GM18507 (cell line): Measurements from ENCODE around the gene CTIF.
A peak's percentile ranks its signal among the peaks of the same experiment; 100 is the strongest.
"Not testable (repeated sequence)": the region's sequence is repeated elsewhere in the genome, so short reads cannot be mapped to it uniquely, and the experiment has no call there.

Experiments
- DNase-seq: peaks from one replicate; pipeline ENCODE4 v3.0.0; 2011; ENCODE audit warnings: low read depth; ENCODE audit not compliant: insufficient read length; ENCODE audit errors: extremely low spot score
- FAIRE-seq: peaks from 2 replicates; lab custom pipeline; 2011; peaks lifted over from hg19 to GRCh38; lab: Jason Lieb, UNC

CTIF gene

DNA sequence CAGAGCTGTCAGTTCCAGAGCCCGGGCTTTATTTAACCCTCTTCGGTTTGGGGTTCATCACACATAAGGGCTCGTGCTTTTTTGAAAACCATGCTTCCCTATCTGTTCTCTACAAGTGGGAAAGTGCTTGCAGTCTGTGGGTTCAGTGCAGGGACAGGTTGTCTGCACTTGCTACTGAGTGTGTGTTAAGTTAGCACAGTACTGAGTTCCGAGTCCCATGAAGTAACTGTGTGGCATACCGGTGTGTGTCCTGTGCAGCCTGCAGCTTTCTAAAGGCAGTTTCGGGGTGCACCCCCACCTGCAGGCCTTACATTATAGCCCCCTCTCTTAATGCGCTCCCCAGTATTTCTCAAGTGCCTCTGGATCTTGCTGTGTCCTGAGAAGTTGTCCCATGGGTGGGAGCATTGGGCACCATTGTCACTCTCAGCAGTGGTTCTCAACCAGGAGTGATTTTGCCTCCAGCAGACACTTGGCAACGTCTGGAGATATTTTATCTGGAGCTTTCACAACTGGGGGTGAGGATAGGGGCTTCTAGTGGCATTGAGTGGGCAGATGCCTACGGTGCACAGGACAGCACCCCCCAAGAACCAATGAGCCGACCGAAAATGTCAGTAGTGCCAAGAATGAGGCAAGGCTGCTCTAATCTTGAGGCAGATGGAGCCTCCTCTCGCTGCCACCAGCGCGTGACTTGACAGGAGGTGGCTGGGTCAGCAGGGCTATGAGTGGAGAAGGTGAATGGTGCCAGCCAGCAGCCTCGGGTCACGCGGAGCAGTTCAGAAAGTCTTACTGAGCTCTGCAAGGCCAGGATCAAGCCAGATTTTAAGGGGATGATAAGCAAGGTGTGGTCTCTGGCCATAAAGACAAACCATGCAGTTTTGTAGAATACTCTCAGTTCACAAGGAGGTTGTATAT lies 259.8 kb downstream of the CTIF start:
- FAIRE-seq (no peak), DNase-seq (no peak)

DNA sequence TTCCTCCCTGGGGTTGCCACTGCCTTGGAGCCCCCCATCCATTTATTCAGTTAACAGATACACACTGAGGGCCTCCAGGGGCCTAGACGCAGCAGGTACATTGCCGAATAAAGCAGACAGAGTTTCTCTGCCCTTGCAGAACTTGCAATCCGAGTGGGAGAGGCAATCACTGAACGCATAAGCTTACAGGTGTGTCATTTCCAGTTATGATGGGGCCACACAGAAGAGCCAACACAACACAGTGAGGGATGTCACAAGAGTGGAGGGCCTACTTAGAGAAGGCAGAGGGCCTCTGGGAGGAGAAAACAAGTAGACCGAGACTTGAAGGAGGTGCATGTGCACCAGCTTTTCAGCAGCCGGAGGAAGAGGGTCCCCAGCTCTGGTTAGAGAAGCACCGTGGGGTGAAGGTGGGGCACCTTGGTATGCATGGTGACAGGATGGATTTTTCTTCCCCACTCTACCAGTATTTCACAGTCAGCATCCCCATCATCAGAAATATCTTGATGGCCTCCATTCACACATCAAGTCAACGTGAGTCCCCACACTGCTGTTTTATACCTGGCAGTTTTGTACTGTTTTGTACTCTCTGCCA lies 261.0 kb downstream of the CTIF start:
- FAIRE-seq, result peak; percentile 62
- DNase-seq, result no peak

GRCh38 chr18:48800466-48800865 lies 261.6 kb downstream of the CTIF start:
- DNase-seq (no peak), FAIRE-seq (peak; percentile 24)

DNA sequence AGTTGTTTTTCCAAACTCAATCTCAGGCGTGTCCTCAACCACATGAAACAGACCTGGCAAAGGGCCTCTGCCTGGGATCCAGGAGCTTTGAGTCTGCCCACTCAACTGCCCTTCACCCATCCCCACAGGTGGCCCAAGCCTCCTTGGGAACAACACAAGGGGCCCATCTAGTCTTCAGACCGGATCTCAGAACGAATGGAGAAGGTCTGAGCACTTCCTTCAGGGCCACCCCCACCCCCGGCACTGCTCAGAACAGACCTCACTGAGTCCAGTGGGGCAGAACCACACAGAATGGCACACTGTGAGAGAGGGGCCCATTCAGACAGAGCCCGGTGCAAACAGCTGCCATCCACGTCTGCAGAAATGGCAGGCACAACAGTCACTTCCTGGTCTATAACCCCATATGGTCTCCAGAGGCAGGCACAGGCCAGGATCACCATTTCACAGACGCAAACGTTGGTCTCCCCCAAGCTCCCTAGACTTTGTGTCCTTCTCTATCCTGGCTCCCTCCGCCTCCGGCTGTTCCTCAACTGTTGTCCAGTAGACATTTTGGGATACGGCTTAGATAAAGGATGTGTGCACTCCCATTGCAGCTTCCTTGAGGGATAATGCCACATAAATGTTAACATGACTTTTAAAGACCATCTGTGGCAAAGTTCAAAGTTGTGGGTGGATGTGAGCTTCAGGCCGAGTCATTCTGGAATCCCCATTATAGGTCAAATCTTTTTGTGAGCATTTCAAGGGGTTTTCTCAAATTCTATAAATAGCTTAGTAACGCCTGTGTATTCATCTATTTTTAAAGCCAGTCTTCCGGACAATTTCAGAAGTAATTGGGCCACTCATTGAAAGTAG lies 262.3 kb downstream of the CTIF start:
- DNase-seq (no peak), FAIRE-seq (peak; percentile 90)

GRCh38 chr18:48801728-48802542 lies 263.1 kb downstream of the CTIF start:
- FAIRE-seq, result peak; percentile 63
- DNase-seq, result no peak

DNA sequence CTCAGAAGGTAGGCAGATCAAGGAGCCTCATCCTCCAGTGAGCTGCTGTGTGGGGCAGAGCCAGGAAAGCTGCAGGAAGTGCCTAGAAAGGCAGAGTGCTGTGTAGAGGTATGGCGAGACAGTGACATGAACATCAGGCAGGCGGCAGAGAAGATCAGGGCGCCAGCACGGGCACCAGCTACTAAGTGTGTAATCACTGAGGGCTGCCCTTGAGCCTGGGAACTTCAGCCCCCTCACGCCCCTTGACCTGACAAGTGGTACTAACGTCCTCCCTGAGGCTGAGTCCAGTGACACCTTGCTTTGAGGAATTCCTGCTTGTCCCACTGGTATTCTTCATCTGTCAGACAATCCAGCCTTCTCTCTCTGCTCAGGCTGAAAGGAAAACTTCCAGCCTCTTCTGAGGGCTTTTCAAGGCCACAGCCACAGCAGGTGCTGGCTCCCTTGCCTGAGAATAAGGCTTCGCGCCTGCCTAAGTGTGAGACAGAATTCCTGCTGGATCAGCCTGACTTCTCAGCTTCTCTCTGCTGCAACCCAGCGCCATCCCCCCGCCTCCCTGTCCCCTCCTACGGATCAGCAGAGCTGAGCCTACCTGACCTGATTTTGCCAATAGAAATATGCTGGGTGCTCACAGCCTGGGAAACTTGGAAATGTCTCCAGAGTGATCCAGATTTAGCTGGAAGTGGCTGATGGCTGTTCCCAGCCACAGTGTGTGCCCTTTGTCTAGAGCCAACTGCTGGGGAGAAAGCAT lies 263.9 kb downstream of the CTIF start:
- peak; percentile 42 for FAIRE-seq
- DNase-seq, result no peak

GRCh38 chr18:48803518-48803917 lies 264.7 kb downstream of the CTIF start:
- no peak for DNase-seq
- no peak for FAIRE-seq

DNA sequence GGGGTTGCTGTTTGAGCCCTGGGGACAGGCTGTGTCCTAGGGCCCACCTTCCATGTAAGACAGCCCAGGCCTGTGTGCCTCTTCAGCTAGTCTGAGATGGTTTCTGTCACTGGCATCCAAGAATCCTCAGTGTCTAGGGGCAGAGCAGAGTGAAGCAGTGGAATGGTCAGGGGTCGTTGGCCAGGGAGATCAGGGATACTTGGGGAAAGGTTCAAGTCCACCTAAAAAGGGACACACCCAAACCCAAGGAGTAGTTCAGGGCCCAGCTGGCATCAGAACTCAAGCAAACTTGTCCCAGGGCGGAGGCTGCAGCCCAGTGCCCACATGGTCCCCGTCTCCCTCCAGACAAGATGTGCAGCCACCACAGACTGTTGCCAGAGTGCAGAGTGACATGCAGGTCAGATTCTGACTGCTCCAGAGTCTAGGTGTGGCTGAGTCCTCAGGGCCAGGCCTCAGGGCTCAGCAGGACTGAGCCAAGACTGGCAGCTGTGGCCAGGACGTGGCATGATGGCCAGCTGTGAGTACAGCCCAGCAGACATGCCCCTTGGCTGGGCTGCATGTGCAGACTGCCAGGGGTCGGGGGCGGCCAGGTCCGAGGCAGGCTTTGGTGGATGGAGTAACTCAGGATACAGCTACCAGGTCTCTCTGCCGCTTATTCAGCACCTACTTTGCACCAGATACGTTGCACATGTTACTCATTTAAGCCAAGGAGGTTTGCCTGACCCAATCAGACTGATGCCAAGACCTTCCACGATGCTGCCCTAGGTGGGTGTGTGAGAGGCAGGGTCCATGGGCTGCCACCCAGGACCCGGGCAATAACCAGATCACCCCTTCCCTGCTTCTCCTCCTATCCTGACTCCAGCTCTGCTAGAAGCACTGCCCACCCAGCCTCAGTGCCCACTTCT lies 265.4 kb downstream of the CTIF start:
- no peak for FAIRE-seq
- DNase-seq, result no peak

DNA sequence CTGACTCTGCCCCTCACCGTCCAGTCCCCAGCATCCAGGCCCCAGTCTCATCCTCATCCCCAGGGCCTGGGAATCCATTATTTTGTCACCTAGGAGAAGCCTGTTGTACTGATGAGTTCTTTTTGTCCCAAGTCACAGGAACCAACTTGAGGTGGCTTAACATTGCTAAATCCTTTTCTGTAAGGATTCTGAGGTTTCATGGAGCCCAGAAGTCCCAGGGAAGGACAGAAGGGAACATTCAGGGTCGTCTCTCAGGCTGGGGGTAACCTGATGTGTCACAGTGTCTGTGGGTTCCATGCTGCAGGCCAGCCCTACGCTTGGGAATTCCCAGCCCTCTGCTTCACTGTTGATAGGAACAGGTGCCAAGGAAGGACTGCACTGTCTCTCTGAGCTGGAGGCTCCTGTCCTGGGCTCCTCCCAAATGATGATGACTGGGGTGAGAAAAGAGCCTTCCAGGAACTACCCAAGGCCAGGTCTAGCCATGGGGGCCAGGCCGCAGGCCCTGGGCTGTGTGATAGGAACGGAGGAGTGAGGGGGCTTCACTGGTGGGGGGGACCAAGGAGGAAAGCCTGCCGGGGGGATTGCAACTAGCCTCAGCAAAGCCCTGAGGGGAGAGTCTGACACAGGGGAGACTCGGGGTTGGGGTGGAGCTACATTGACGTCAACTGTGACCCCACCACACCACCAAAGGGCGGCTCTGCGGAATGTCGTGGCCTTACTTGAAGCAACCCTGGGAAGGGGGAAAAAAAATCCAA lies 266.2 kb downstream of the CTIF start:
- FAIRE-seq (no peak), DNase-seq (no peak)

DNA sequence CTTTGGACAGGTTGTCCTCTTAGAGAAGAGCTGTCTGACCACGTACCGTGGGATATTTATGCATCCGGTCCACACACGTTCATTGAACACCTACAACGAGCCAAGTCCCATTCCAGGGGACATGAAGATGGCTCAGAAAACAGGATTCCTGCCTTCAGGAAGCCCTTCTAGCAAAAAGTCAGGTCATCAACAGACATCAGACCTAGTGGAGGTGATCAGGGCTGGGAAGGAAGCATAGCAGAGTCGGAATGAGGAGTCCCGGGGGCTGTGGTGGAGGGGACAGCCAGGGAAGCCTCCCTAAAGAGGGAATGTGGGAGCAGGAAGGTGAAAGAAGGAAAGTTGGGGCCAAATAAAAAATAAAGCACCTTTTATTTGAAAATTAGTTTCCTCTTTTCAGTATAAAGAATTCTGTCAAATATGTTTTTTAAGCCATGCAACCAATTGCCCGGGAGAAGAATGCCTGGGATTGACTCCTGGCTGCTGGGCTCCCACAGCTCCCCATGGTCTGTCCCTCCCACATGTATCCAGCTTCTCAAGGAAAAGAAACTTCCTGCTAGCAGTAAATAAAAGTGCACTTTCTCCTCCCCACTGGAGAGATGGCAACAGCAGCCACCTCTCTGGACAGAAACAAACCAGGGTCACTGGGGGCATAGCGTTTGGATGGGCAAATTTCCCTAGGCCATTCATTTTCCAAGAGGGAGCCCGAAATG lies 267.1 kb downstream of the CTIF start:
- FAIRE-seq (no peak), DNase-seq (no peak)

DNA sequence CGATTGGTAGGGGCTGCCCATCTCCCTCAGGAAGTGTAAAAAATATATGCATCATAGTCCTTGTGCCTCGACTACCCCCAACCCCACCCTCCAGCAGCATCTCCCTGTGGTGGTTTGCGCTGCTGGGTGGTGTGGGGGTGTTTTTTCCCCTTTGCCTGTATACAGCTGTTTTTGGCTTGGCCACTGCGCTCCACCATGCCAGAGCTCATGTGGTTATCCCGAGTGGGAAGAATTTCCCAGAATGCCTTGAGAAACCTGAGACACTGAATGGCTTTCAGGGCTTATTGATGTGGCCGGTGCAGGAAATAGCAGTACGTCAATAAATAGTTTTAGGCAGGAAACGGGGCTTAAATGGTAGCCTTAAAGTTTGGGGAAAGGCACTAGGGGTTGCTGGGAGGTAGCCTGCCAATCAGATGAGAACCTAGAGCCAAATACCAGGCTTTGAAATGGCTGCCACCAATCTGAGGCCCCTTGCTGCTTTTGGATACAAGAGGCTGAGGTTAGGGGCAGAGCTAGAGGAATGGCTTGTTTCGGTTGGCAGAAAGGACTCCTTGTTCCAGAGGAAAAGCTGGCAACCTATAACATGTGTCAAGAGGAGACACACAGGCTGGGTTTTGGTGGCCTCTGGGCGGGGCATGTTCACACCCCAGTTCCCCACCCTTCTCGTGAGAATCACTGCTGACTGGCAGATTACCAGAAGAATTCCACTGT lies 267.9 kb downstream of the CTIF start:
- FAIRE-seq, result peak; percentile 53
- DNase-seq, result no peak

DNA sequence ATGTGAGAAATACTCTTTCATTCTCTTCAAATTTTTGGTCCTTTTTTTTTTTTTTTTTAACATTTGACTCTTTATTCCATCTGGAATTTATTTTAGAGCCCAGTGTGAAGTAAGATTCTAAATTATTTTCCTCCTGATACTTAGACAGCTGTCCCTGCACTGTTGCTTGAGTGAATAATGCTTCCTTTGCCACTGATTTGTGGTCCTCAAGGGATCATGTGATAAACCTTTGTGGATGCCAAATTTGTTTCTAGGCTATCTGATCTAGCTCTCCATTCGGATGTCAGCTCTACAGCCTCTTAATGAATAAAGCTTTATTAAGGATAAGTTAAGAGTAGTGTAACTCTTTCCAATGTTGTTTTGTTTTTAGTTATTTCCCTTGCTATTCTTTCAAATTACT lies 269.6 kb downstream of the CTIF start:
- DNase-seq, result no peak
- FAIRE-seq, result peak; percentile 12

DNA sequence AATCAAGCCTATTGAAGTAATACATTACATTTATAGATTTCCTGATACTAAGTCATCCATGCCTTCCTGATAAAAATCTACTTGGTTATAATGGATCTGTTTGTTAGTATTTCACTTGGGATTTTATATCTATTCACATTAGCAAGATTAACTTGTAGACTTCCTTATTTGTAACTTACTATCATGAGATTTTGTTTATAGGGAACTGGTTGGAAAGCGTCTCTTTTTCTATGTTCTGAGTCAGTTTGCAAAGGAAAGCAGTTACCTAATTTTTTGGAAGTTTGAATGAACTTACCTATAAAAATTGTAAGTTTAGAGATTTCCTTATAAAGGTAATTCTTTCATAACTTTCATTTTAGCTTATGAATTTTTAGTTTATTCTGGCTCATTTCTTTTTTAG lies 270.5 kb downstream of the CTIF start:
- FAIRE-seq (no peak), DNase-seq (no peak)

- FAIRE-seq, result no peak
Measured at GRCh38 chr18:48810805-48811204, 272.0 kb downstream of the CTIF start.

GRCh38 chr18:48811401-48811800 lies 272.6 kb downstream of the CTIF start:
- DNase-seq (no peak), FAIRE-seq (peak; percentile 72)

More at GRCh38 chr18:48810805-48811204, 272.0 kb downstream of the CTIF start:
- no peak for DNase-seq

GRCh38 chr18:48811977-48812451 lies 273.2 kb downstream of the CTIF start:
- DNase-seq, FAIRE-seq: not testable (repeated sequence)
